Keratinocyte (primary cell): ENCODE measurements around the gene FRAT2.

Experiments used
- CTCF ChIP-seq, 3 experiments: IDR thresholded peaks in 1 of 3; conservative IDR thresholded peaks in 1 of 3; optimal IDR thresholded peaks in 1 of 3; 2 replicates in 2 of 3; 3 replicates in 1 of 3; pipeline versions ENCODE3 to v1.5.1; 2011; ENCODE audit warnings: low read length in 3 of 3, mild to moderate bottlenecking in 3 of 3, moderate library complexity in 2 of 3, control low read depth in 1 of 3, inconsistent platforms in 1 of 3; ENCODE audit not compliant: insufficient read depth in 2 of 3; ENCODE audit errors: extremely low read depth in 1 of 3
- EZH2 ChIP-seq: IDR thresholded peaks from one replicate; pipeline ENCODE4 v1.6.1; 2012; ENCODE audit warnings: inconsistent platforms, mild to moderate bottlenecking, low read length, moderate library complexity

GRCh38 chr10:97381626-97382025, 47.1 kb upstream of the FRAT2 start:
- TF ChIP-seq CTCF (optimal IDR thresholded peaks at IDR 0.05 in 1 of 3, IDR thresholded peaks at IDR 0.05 in 1 of 3, conservative IDR thresholded peaks at IDR 0.05 in 1 of 3; ENCODE audit: extremely low read depth in 1 of 3, insufficient read depth in 2 of 3, low read length in 3 of 3): no peak
- TF ChIP-seq EZH2: no peak
